PC-3 (cell line): Measurements from ENCODE around the gene S100A14. TPM values are rescaled to one million over a fixed set of nuclear protein-coding genes. Genes with fewer than 3 reads are reported as not detected.
"Not testable (repeated sequence)": the region's sequence is repeated elsewhere in the genome, so short reads cannot be mapped to it uniquely, and the experiment has no call there.

Source experiments
- ATAC-seq: fragments of 200-7000 bp; cut with Tn5 transposase; 2 replicates; pipeline ENCODE4 v1.9.1; 2020; ENCODE audit warnings: mild to moderate bottlenecking, moderate library complexity
- BruUV-seq: library from RNA; stranded (reverse); fragments of 400-500 nt; replicated peaks from 2 replicates; lab custom pipeline; 2021; lab: Mats Ljungman, UMichigan
- CTCF ChIA-PET: fragments of 300-600 bp; sonication (Branson Sonifier 250); formaldehyde crosslinking; loops from one replicate; lab custom pipeline; 2022; ENCODE audit warnings: antibody characterized with exemption; lab: Charles Lee
- POLR2A ChIA-PET: fragments of 300-600 bp; sonication (Branson Sonifier 250); formaldehyde crosslinking; loops from one replicate; lab custom pipeline; 2022; ENCODE audit warnings: antibody characterized with exemption; ENCODE audit not compliant: unreplicated experiment; lab: Charles Lee
- DNase-seq: peaks from one replicate; pipeline ENCODE4 v3.0.0-alpha.2; 2015
- H2AFZ ChIP-seq: fragments of 300-600 bp; sonication (generic); 2 replicates; pipeline ENCODE4 v1.6.0; 2016; ENCODE audit warnings: antibody characterized with exemption, low read length
- H3F3A ChIP-seq: fragments of 300-600 bp; sonication (generic); one replicate; pipeline ENCODE4 v1.6.0; 2017; ENCODE audit warnings: antibody characterized with exemption, low read length, control low read depth, mild to moderate bottlenecking; ENCODE audit not compliant: unreplicated experiment
- H3K27ac ChIP-seq: fragments of 300-600 bp; sonication (generic); 2 replicates; pipeline ENCODE4 v1.5.1; 2016; ENCODE audit warnings: mild to moderate bottlenecking, low read length
- H3K27me3 ChIP-seq: fragments of 300-600 bp; sonication (generic); 2 replicates; pipeline ENCODE4 v1.6.1; 2016; ENCODE audit warnings: low read length, mixed read lengths
- H3K36me3 ChIP-seq: fragments of 300-600 bp; sonication (generic); 2 replicates; pipeline ENCODE4 v1.6.1; 2016; ENCODE audit warnings: low read depth, mixed run types, low read length, mixed read lengths
- H3K4me1 ChIP-seq: fragments of 300-600 bp; sonication (generic); 2 replicates; pipeline ENCODE4 v1.5.1; 2016; ENCODE audit warnings: low read length; ENCODE audit not compliant: insufficient read depth
- H3K4me2 ChIP-seq: fragments of 300-600 bp; sonication (generic); 2 replicates; pipeline ENCODE4 v1.6.0; 2016; ENCODE audit warnings: low read length
- H3K4me3 ChIP-seq: fragments of 300-600 bp; sonication (generic); 2 replicates; pipeline ENCODE4 v1.5.1; 2016; ENCODE audit warnings: mild to moderate bottlenecking, low read length, mixed read lengths
- H3K79me2 ChIP-seq: fragments of 300-600 bp; sonication (generic); 2 replicates; pipeline ENCODE4 v1.6.1; 2017; ENCODE audit warnings: low read length, mixed read lengths
- H3K9ac ChIP-seq: fragments of 300-600 bp; sonication (generic); 2 replicates; pipeline ENCODE4 v1.6.0; 2016; ENCODE audit warnings: mild to moderate bottlenecking, low read length
- H3K9me2 ChIP-seq: fragments of 300-600 bp; sonication (generic); replicated peaks from 2 replicates; pipeline ENCODE4 v1.6.1; 2016; ENCODE audit warnings: mixed run types, low read length, mixed read lengths
- H3K9me3 ChIP-seq: fragments of 300-600 bp; sonication (generic); 2 replicates; pipeline ENCODE4 v1.6.1; 2016; ENCODE audit warnings: low read length, mixed read lengths
- H4K20me1 ChIP-seq: fragments of 300-600 bp; sonication (generic); 2 replicates; pipeline ENCODE4 v1.6.1; 2016; ENCODE audit warnings: low read length, mixed read lengths
- CTCF ChIP-seq: fragments of 300-600 bp; sonication (generic); conservative IDR thresholded peaks from 2 replicates; pipeline ENCODE4 v1.5.1; 2017; ENCODE audit warnings: antibody characterized with exemption, low read depth, mild to moderate bottlenecking, low read length
- EZH2 ChIP-seq: fragments of 300-600 bp; sonication (generic); IDR thresholded peaks from one replicate; pipeline ENCODE4 v1.6.1; 2017; ENCODE audit warnings: antibody characterized with exemption, mild to moderate bottlenecking, low read length; ENCODE audit not compliant: unreplicated experiment
- EZH2phosphoT487 ChIP-seq: fragments of 300-600 bp; sonication (generic); IDR thresholded peaks from 2 replicates; pipeline ENCODE4 v1.6.1; 2018; ENCODE audit warnings: mild to moderate bottlenecking, antibody characterized with exemption, low read length, borderline replicate concordance
- intact Hi-C: fragments of 100-400 bp; cut with micrococcal nuclease; formaldehyde crosslinking; loops from 2 replicates; pipeline ENCODE4 v1.9.0; 2023
- total RNA-seq: library from RNA; depleted of rRNA; stranded (reverse); fragments of >200 nt; gene quantifications from 2 replicates; pipeline ENCODE4 v1.2.3, GENCODE V29; 2014

Gene S100A14
- total RNA-seq, 1 experiment from 2014 or later = 462 TPM

GRCh38 chr1:153575081-153575491 is 41.0 kb downstream of the S100A14 start:
- POLR2A ChIA-PET, H3K27me3 ChIP-seq, ATAC-seq, H3F3A ChIP-seq, H3K79me2 ChIP-seq, H2AFZ ChIP-seq, H3K9me3 ChIP-seq, DNase-seq, H3K4me3 ChIP-seq, H4K20me1 ChIP-seq, H3K9ac ChIP-seq, CTCF ChIA-PET, intact Hi-C loops, H3K27ac ChIP-seq, H3K4me2 ChIP-seq, H3K36me3 ChIP-seq, BruUV-seq, H3K9me2 ChIP-seq: not testable (repeated sequence)
- H3K4me1 ChIP-seq = peaks cover 24% of the 10 kb centered on the region

- Histone ChIP-seq H3K27me3 (no peaks in the 10 kb centered on the region), H2AFZ (no peak overlapping the region), H3K36me3 (no peaks in the 10 kb centered on the region), H3K4me2 (peak overlapping the region; percentile 48), H3K9ac (peak overlapping the region; percentile 26), H3K4me1 (peaks cover 35% of the 10 kb centered on the region), H4K20me1 (no peaks in the 10 kb centered on the region), H3K27ac (peak overlapping the region; percentile 76), H3K4me3 (no peak overlapping the region), H3K79me2 (no peaks in the 10 kb centered on the region), H3K9me2 (no peaks in the 10 kb centered on the region), H3K9me3 (no peaks in the 10 kb centered on the region), H3F3A (no peaks in the 10 kb centered on the region)
- intact Hi-C loops = loop anchor here (2.0 kb wide), 2 partner anchors 35 to 175 kb away; no protein-coding TSS in a partner anchor
- ChIA-PET CTCF (interaction anchor here (0.6 to 2.0 kb wide), 8 partner anchors 25 to 101 kb away, joined by 5 to 25 read pairs (median 12); partner anchors contain the start of genes CHTOP, S100A13 and S100A16), POLR2A (interaction anchor here (1.0 to 1.3 kb wide), 3 partner anchors 37 to 61 kb away, joined by 4 to 8 read pairs (median 7); partner anchors contain the start of genes CHTOP, S100A13 and S100A6)
- BruUV-seq = no TSS peak
- ATAC-seq = no peak
- DNase-seq = no peak
- TF ChIP-seq CTCF (no peak), EZH2 (no peak), EZH2phosphoT487 (no peak)
These were observed 42.8 kb downstream of the S100A14 start for GRCh38 chr1:153573351-153573750.

GRCh38 chr1:153572569-153573015 is 43.5 kb downstream of the S100A14 start:
- peak overlapping the region; percentile 76 for H3K27ac ChIP-seq
- H3K9me3 ChIP-seq = no peaks in the 10 kb centered on the region
- ATAC-seq (peak; percentile 67), DNase-seq (peak; percentile 94)
- no peaks in the 10 kb centered on the region for H3K27me3 ChIP-seq
- peaks cover 39% of the 10 kb centered on the region for H3K4me1 ChIP-seq
- H4K20me1 ChIP-seq = no peaks in the 10 kb centered on the region
- no peaks in the 10 kb centered on the region for H3K36me3 ChIP-seq
- H3K79me2 ChIP-seq = no peaks in the 10 kb centered on the region
- POLR2A ChIA-PET = interaction anchor here (0.5 to 1.3 kb wide), 6 partner anchors 37 to 96 kb away, joined by 3 to 8 read pairs (median 4); partner anchors contain the start of genes CHTOP, S100A13, S100A14 and S100A16
- H3K9me2 ChIP-seq = no peaks in the 10 kb centered on the region
- CTCF ChIA-PET = interaction anchor here (0.6 to 2.0 kb wide), 14 partner anchors 26 to 204 kb away, joined by 3 to 25 read pairs (median 6); partner anchors contain the start of genes CHTOP, S100A13, S100A14 and S100A16
- no TSS peak for BruUV-seq
- peak overlapping the region; percentile 48 for H3K4me2 ChIP-seq
- TF ChIP-seq CTCF = peak; percentile 98
- TF ChIP-seq EZH2 = no peak
- intact Hi-C loops = loop anchor here (1.0 to 2.0 kb wide), 4 partner anchors 36 to 176 kb away; no protein-coding TSS in a partner anchor
- H3F3A ChIP-seq = no peaks in the 10 kb centered on the region
- 0 out of 2 replicates have a peak overlapping the region, but pooled peaks have one; percentile 0 for H3K4me3 ChIP-seq
- peak overlapping the region; percentile 8 for H2AFZ ChIP-seq
- peak overlapping the region; percentile 26 for H3K9ac ChIP-seq
